Astrocyte (in vitro differentiated cells and primary cell): ENCODE results near the gene RALGPS1. TPM values are rescaled to one million over a fixed set of nuclear protein-coding genes. Genes with fewer than 3 reads are reported as not detected.

Source experiments
- DNase-seq: peaks from one replicate; pipeline ENCODE4 v3.0.0-alpha.2; 2010; ENCODE audit warnings: low read depth
- FAIRE-seq: peaks from 2 replicates; lab custom pipeline; 2011; peaks lifted over from hg19 to GRCh38; lab: Jason Lieb, UNC
- H2AFZ ChIP-seq: 2 replicates; pipeline ENCODE4 v1.6.0; 2012; ENCODE audit warnings: low read depth, low read length, inconsistent platforms
- H3K27ac ChIP-seq: 2 replicates; pipeline ENCODE4 v1.5.1; 2011; ENCODE audit warnings: low read depth, low read length, inconsistent platforms
- H3K27me3 ChIP-seq: 2 replicates; pipeline ENCODE4 v1.6.0; 2011; ENCODE audit warnings: low read length, inconsistent platforms; ENCODE audit not compliant: insufficient read depth
- H3K36me3 ChIP-seq: 2 replicates; pipeline ENCODE4 v1.5.1; 2011; ENCODE audit warnings: low read length, inconsistent platforms; ENCODE audit not compliant: insufficient read depth
- H3K4me1 ChIP-seq: 2 replicates; pipeline ENCODE4 v1.5.1; 2011; ENCODE audit warnings: low read length, inconsistent platforms; ENCODE audit not compliant: insufficient read depth
- H3K4me2 ChIP-seq: 2 replicates; pipeline ENCODE4 v1.6.0; 2012; ENCODE audit warnings: low read length, inconsistent platforms
- H3K4me3 ChIP-seq: 2 replicates; pipeline ENCODE4 v1.5.1; 2011; ENCODE audit warnings: low read depth, mild to moderate bottlenecking, low read length, inconsistent platforms; ENCODE audit not compliant: insufficient read depth
- H3K79me2 ChIP-seq: 2 replicates; pipeline ENCODE4 v1.6.0; 2012; ENCODE audit warnings: mild to moderate bottlenecking, low read length, inconsistent platforms; ENCODE audit not compliant: insufficient read depth
- H3K9ac ChIP-seq: 2 replicates; pipeline ENCODE4 v1.6.0; 2012; ENCODE audit warnings: mild to moderate bottlenecking, low read length, inconsistent platforms
- H3K9me3 ChIP-seq: 2 replicates; pipeline ENCODE4 v1.5.1; 2012; ENCODE audit warnings: low read depth, mild to moderate bottlenecking, low read length, inconsistent platforms; ENCODE audit not compliant: insufficient read depth
- H4K20me1 ChIP-seq: 2 replicates; pipeline ENCODE4 v1.6.0; 2012; ENCODE audit warnings: low read length, inconsistent platforms; ENCODE audit not compliant: insufficient read depth
- H3K27ac Mint-ChIP-seq: one replicate; pipeline ENCODE4 v1.8.0; 2021; ENCODE audit warnings: mild to moderate bottlenecking, mixed read lengths; ENCODE audit not compliant: unreplicated experiment
- H3K27me3 Mint-ChIP-seq: one replicate; pipeline ENCODE4 v1.8.0; 2021; ENCODE audit warnings: low read depth, mixed read lengths; ENCODE audit not compliant: unreplicated experiment
- H3K36me3 Mint-ChIP-seq: one replicate; pipeline ENCODE4 v1.8.0; 2021; ENCODE audit warnings: low read depth, mixed read lengths; ENCODE audit not compliant: unreplicated experiment
- H3K4me1 Mint-ChIP-seq: one replicate; pipeline ENCODE4 v1.8.0; 2021; ENCODE audit warnings: low read depth, mixed read lengths; ENCODE audit not compliant: unreplicated experiment
- H3K4me3 Mint-ChIP-seq: one replicate; pipeline ENCODE4 v1.8.0; 2021; ENCODE audit warnings: mild to moderate bottlenecking, moderate library complexity, mixed read lengths; ENCODE audit not compliant: unreplicated experiment
- H3K9me3 Mint-ChIP-seq: one replicate; pipeline ENCODE4 v1.8.0; 2021; ENCODE audit warnings: mild to moderate bottlenecking, mixed read lengths; ENCODE audit not compliant: unreplicated experiment
- EZH2 ChIP-seq: IDR thresholded peaks from 2 replicates; pipeline ENCODE4 v1.6.1; 2012; ENCODE audit warnings: mild to moderate bottlenecking, low read length, inconsistent platforms; ENCODE audit not compliant: insufficient read depth
- total RNA-seq: library from RNA; stranded (reverse); gene quantifications from 2 replicates; pipeline ENCODE4 v1.2.1, GENCODE V29; 2021
- TF ChIP-seq, protein P1 (sequence below): IDR thresholded peaks from 2 replicates; pipeline ENCODE4 v1.5.1; 2011; ENCODE audit warnings: low read depth, mild to moderate bottlenecking, inconsistent platforms, low read length, moderate library complexity; ENCODE audit not compliant: insufficient read depth

RALGPS1 gene
- total RNA-seq, 1 donor from 2014 or later = 2.8 TPM

DNA sequence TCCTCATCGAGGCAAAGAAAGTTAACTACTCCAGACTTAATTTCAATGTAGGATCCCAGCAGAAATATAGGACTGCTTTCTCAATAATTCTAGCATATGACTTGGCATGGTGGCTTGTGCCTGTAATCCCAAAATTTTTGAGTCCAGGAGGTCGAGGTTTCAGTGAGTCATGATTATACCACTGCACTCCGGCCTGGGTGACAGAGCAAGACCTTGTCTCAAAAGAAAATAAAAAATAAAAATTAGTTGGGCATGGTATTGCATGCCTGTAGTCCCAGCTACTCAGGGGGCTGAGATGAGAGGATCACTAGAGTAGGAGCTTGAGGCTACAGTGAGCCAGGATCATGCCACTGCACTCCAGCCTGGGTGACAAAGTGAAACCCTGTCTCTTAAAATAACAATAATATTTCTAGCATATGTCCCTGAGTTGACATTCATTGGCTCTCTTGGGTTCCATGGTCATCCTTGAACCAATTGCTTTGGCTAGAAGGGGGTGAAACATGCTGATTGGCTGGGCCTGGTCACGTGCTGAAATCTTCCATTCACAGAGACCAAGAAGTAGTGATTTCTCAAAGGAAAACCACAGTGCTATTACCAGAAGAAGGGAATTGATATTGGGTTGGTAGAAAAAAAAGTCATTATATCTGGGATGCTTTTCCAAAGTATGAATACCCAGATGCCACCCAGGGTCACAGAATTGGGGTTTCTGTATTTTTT lies 318.4 kb downstream of the RALGPS1 start:
- Histone ChIP-seq H4K20me1 (no peaks in the 10 kb centered on the region), H3K4me1 (no peaks in the 10 kb centered on the region), H3K36me3 (no peaks in the 10 kb centered on the region), H3K4me2 (no peak overlapping the region), H3K9ac (no peak overlapping the region), H3K4me3 (no peak overlapping the region), H3K27ac (no peak overlapping the region), H3K27me3 (no peaks in the 10 kb centered on the region), H3K79me2 (no peaks in the 10 kb centered on the region), H2AFZ (no peak overlapping the region), H3K9me3 (no peaks in the 10 kb centered on the region)
- no peak for FAIRE-seq
- TF ChIP-seq, protein P1, sequence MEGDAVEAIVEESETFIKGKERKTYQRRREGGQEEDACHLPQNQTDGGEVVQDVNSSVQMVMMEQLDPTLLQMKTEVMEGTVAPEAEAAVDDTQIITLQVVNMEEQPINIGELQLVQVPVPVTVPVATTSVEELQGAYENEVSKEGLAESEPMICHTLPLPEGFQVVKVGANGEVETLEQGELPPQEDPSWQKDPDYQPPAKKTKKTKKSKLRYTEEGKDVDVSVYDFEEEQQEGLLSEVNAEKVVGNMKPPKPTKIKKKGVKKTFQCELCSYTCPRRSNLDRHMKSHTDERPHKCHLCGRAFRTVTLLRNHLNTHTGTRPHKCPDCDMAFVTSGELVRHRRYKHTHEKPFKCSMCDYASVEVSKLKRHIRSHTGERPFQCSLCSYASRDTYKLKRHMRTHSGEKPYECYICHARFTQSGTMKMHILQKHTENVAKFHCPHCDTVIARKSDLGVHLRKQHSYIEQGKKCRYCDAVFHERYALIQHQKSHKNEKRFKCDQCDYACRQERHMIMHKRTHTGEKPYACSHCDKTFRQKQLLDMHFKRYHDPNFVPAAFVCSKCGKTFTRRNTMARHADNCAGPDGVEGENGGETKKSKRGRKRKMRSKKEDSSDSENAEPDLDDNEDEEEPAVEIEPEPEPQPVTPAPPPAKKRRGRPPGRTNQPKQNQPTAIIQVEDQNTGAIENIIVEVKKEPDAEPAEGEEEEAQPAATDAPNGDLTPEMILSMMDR = no peak
- TF ChIP-seq EZH2 = no peak
- Mint-ChIP-seq H3K27ac (no peak overlapping the region), H3K27me3 (no peaks in the 10 kb centered on the region), H3K36me3 (peaks cover 5% of the 10 kb centered on the region), H3K9me3 (no peaks in the 10 kb centered on the region), H3K4me1 (no peaks in the 10 kb centered on the region), H3K4me3 (no peak overlapping the region)
- DNase-seq = no peak

DNA sequence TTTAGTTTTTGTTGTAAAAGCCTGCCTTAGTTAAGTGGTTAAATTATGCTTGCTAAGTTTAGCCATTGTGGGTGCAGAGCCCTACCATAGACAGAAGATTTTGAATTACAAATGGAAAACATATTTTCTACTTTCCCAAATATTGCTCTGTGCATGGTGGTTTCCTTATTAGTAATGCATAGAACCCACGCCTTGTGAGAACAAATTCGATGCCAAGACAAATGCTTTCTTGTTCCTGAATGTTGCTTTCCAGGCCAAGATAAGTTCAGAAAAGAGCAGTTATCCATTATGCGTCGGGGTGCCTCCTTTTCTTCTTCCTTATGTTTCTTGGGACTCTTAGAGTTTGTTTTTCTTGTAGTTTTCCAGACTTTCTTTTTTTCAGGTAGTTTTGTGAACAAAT lies 319.0 kb downstream of the RALGPS1 start:
- Mint-ChIP-seq H3K27me3 (no peaks in the 10 kb centered on the region), H3K9me3 (peaks cover under 1% of the 10 kb centered on the region), H3K36me3 (peaks cover 6% of the 10 kb centered on the region), H3K4me1 (no peaks in the 10 kb centered on the region), H3K4me3 (no peak overlapping the region), H3K27ac (no peak overlapping the region)
- no peaks in the 10 kb centered on the region for H3K27me3 ChIP-seq
- H3K79me2 ChIP-seq = no peaks in the 10 kb centered on the region
- no peaks in the 10 kb centered on the region for H3K9me3 ChIP-seq
- H3K4me1 ChIP-seq = no peaks in the 10 kb centered on the region
- no peak overlapping the region for H3K27ac ChIP-seq
- no peak overlapping the region for H2AFZ ChIP-seq
- no peak overlapping the region for H3K4me2 ChIP-seq
- no peak for FAIRE-seq
- TF ChIP-seq, protein P1 = no peak
- TF ChIP-seq EZH2 = no peak
- H3K4me3 ChIP-seq = no peak overlapping the region
- no peak for DNase-seq
- no peaks in the 10 kb centered on the region for H3K36me3 ChIP-seq
- H3K9ac ChIP-seq = no peak overlapping the region
- H4K20me1 ChIP-seq = no peaks in the 10 kb centered on the region

DNA sequence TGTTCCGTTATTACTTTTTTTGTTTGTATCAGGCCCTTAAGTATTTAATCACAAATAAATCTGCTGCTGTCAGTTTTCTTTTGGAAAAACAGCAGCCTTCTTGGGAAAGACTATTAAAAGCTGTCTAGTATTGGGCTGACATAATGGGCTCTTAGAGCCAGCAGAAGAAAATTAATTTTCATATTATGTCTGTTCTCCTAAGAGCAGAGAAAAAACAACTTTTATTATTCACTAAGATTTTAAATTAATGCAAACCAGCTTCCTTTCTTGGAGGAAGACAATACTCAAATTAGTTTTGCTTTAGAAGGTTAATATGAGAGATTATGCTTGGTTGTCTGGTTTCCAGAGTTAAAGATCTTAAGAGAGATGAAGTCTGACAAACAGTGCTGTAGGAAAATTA lies 319.4 kb downstream of the RALGPS1 start:
- H3K27me3 ChIP-seq = no peaks in the 10 kb centered on the region
- FAIRE-seq (no peak), DNase-seq (no peak)
- no peak overlapping the region for H3K4me2 ChIP-seq
- H3K36me3 Mint-ChIP-seq = peaks cover 9% of the 10 kb centered on the region
- no peak overlapping the region for H3K9ac ChIP-seq
- H3K4me3 Mint-ChIP-seq = no peak overlapping the region
- no peak overlapping the region for H3K4me3 ChIP-seq
- H2AFZ ChIP-seq = no peak overlapping the region
- no peaks in the 10 kb centered on the region for H3K79me2 ChIP-seq
- H3K9me3 ChIP-seq = no peaks in the 10 kb centered on the region
- H3K9me3 Mint-ChIP-seq = peaks cover 3% of the 10 kb centered on the region
- H3K4me1 Mint-ChIP-seq = no peaks in the 10 kb centered on the region
- H3K36me3 ChIP-seq = no peaks in the 10 kb centered on the region
- no peak overlapping the region for H3K27ac ChIP-seq
- H3K27ac Mint-ChIP-seq = no peak overlapping the region
- H4K20me1 ChIP-seq = no peaks in the 10 kb centered on the region
- no peaks in the 10 kb centered on the region for H3K4me1 ChIP-seq
- TF ChIP-seq EZH2 = no peak
- TF ChIP-seq, protein P1 = no peak
- no peaks in the 10 kb centered on the region for H3K27me3 Mint-ChIP-seq
